Stimulated activated CD4-positive, alpha-beta T cell treated with anti-CD3 and anti-CD28 coated beads, Interleukin-15, amount 100 ng/mL, for 1 hour (primary cell): ENCODE measurements around the gene DYNC1H1.

Source experiments
- DNase-seq, 2 donors: peaks; one replicate each; pipeline ENCODE4 v3.0.0-alpha.2; 2020; ENCODE audit warnings: low read depth in 1 of 2, low spot score in 1 of 2

DYNC1H1 gene

DNA sequence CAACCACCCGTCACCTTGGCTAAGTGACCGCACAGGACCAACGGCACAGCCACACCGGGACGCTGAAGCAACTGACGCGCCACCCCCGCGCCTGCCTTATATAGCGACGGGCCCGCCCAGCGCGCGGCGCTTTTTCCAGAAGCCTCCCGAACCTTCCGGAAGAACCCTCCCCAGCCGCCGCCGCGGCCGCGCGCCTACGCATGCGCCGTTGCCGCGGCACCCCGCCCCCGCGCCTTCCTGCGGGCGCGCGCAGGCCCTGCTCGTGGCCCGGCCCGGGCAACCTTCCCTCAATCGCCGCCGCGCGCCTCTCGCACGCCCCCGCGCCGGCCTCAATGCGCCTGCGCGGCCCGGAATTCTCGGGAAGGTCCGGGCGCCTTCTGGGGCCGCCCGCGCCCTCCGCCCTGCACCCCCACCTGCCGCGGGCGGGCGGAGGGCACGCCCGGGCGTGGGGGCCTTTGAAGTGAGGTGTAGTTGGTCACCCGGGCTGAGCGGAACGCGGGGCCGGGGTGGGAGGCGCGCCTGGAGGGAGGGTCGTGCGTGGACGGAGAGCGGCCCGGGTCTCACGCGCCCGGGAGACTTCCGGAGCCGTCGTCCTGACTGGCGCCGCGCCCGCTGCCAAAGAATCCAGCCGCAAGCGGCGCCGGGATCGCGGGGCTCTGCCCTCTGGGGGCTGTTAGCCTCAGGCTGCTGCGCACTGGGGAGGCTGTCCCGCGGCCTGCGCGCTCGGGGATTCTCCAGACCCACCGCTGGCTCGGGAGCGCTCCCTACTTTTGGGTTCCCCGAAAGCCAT is 122.8 kb downstream of the DYNC1H1 start, which contains the start of gene HSP90AA1:
Gene HSP90AA1, minus strand, starts transcription at position 73 of the 790 bp plus-strand sequence. CDS start 666 bp downstream, outside the sequence.
- DNase-seq = peak; percentile 96

DNA sequence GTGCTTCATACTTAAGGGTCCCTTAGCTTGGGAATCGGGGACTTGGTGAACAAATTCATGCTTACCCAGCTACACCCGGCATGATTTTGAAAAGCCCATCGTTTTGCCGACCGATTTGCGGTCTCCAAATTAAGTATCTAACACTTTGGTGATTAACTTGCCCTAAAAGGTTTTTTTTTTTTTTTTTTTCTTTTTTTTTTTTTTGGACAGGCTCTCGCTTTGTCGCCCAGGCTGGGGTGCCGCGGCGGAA is 123.3 kb downstream of the DYNC1H1 start:
- DNase-seq = no peak

DNA sequence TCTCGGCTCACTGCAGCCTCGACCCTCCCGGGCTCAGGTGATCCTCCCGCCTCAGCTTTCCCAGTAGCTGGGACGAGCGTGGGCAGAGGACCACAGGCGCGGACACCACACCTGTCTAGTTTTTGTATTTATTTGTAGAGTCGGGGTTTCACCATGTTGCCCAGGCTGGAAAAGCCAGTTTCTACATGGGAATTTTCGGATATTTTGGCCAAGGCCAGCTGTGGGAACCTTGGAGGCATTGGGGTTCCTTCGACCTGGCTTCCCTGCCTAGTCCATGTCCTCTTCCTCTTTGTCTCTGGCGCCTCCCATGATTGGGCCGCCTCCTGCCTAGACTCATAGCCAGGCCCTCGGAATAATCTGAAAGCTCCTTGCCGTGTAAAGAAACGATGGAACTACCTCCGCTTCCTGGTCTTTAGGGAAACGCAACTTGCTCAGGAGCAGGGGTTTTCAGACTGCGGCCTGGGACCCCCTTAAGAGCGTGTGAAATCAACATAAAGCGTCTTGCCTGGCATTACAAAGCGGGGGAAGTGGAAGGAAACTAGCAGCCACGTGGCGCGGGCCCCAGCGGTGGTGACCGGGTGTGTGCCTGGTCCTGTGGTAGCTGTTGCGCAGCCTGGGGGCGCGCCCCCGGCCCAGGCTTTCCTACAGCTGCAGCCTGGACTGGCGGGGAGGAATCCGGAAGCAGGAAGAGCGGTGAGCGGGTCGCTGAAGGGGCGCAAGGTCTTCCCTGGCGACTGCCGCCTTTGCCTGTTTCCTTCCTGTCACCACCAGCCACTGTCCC is 123.8 kb downstream of the DYNC1H1 start:
- DNase-seq = peak; percentile 14 to 46

- DNase-seq = no peak
These were observed 125.4 kb downstream of the DYNC1H1 start for GRCh38 chr14:102089621-102090343.

DNA sequence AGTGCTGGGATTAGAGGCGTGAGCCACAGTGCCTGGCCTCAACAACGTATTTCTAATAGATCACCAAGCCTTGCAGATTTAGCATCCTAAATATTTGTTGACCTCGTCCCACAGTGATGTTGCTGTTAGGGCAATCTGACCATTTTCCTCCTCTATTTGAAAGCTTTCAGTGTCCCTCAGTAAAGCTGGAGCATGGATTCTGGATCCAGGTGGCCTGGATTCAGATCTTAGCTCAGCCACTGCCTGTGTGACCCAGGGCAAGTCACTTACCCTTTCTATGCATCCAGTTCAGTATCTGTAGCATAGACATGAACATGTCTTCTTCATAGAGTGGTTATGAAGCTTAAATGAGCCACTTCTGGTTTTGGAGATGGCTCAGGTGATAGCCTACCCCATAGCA is 126.3 kb downstream of the DYNC1H1 start:
- DNase-seq = no peak

DNA sequence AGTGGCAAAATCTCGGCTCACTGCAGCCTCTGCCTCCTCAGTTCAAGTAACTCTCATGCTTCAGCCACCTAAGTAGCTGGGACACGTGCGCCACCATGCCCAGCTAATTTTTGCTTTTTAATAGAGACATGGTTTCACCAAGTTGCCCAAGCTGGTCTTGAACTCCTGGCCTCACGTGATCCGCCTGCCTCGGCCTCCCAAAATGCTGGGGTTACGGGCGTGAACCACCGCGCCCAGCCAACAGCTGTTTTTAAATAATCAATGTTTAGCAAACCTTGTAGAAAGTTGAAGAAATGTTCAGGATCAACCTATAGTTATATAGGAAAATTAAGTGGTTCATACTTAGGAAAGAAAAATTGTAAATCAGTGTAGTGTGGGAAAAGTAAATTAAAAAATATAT is 128.4 kb downstream of the DYNC1H1 start:
- no peak for DNase-seq

DNA sequence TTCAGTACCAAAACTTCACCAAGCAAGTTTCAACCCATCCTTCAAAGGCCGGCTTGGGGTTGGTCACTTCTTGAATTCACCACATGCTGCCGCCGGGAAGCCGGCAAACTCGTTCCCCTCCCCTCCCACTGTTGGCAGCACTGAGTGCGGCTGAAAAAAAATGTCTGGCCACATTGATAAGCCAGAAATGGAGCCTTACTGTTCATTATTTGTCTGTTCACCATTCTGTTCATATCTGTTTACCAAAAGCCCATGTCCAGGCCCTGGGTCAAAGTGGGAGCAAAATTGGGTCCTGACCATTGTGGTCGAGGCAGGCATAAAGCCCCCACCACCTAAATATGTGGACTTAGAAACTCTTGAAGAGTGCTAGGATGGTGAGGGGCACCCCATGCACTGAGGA is 129.7 kb downstream of the DYNC1H1 start:
- no peak for DNase-seq

GRCh38 chr14:102095231-102095870 is 131.0 kb downstream of the DYNC1H1 start:
- no peak for DNase-seq

GRCh38 chr14:102095871-102096568 is 131.6 kb downstream of the DYNC1H1 start:
- DNase-seq = no peak

DNA sequence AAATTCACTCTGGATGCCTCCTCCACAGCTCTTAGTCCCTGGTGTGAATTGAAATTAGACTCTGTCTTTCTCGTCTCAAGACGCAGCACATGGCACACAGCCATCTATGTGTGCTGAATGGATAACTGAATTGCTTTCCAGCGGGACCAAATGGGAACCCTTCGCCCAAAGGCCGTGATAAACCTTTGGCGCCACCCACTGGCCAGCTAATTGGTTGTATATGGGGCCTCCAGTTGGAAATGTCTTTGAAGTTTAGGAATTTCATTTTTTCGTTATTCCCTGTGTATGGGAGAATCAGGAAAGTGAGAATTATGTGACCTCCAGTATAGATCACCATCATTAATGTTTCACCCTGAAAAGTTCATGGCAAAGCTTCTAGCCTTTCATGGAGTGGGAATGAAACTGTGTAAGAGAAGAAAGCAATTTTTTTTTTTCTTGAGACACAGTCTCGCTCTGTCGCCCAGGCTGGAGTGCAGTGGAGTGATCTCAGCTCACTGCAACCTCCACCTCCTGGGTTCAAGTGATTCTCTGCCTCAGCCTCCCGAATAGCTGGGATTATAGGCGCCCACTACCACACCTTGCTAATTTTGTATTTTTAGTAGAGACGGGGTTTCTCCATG is 132.3 kb downstream of the DYNC1H1 start:
- peak; percentile 37 to 55 for DNase-seq

- DNase-seq = no peak
These were observed 133.2 kb downstream of the DYNC1H1 start for GRCh38 chr14:102097441-102098135.

- DNase-seq = no peak
These were observed 138.8 kb downstream of the DYNC1H1 start for GRCh38 chr14:102103062-102103695.

- no peak for DNase-seq
These were observed 141.0 kb downstream of the DYNC1H1 start for GRCh38 chr14:102105369-102105768.
